ENCODE measurements around the gene CORIN. TPM values are rescaled to one million over a fixed set of nuclear protein-coding genes. Genes with fewer than 3 reads are reported as not detected.

Gene CORIN
- total and polyA plus RNA-seq, 10 of the 15 experiments (the other 5 are each of a cell fraction or from before 2014, with no cell fraction given), result 0.02 to 0.45 (median 0.09) TPM; not detected in 3

GRCh38 chr4:47785153-47785552 lies 52.7 kb downstream of the CORIN start:
- H3K9ac ChIP-seq (ENCODE audit: control insufficient read depth, insufficient read depth, low read length), result no peak overlapping the region
- FAIRE-seq, result no peak
- no peak overlapping the region for H3K4me3 ChIP-seq
- H3K79me2 ChIP-seq (ENCODE audit: control insufficient read depth, insufficient read depth, low read length), result no peaks in the 10 kb centered on the region
- H3K27me3 ChIP-seq (replicated peaks in 1 of 2; ENCODE audit: control insufficient read depth in 2 of 2, insufficient read depth in 2 of 2, low read length in 1 of 2), result no peaks in the 10 kb centered on the region
- 57% methylated on average over 3 of the region's 3 CpGs for WGBS (ENCODE audit: insufficient coverage, insufficient replicate concordance, low lambda C conversion rate, missing lambda C conversion rate)
- RAD21 ChIA-PET (ENCODE audit: unreplicated experiment), result no interaction called here
- no TSS peak for BruUV-seq (replicated peaks)
- no peak overlapping the region for H3K27ac ChIP-seq (ENCODE audit: control insufficient read depth, insufficient read depth)
- in situ Hi-C loops (cut with MboI) (no loop called here), intact Hi-C loops (cut with micrococcal nuclease; ENCODE audit: unreplicated experiment) (no loop called here)
- H3K4me2 ChIP-seq (ENCODE audit: control insufficient read depth, insufficient read depth), result no peak overlapping the region
- H2AFZ ChIP-seq (ENCODE audit: control insufficient read depth, low read depth, low read length), result no peak overlapping the region
- H3K36me3 ChIP-seq (ENCODE audit: control insufficient read depth in 2 of 2, insufficient read depth in 2 of 2, low read length in 1 of 2), result no peaks in the 10 kb centered on the region
- SMC1A ChIA-PET (ENCODE audit: uncharacterized antibody, unreplicated experiment), result interaction anchor here (0.6 to 1.2 kb wide), 2 partner anchors 28 to 87 kb away, joined by 3 read pairs; no protein-coding TSS in a partner anchor
- H3K9me3 ChIP-seq (replicated peaks; ENCODE audit: control insufficient read depth, insufficient read depth, low read length), result no peaks in the 10 kb centered on the region
- CTCF ChIA-PET, result interaction anchor here (0.6 to 0.7 kb wide), 2 partner anchors 70 to 141 kb away, joined by 3 to 4 read pairs; no protein-coding TSS in a partner anchor
- no peak for ATAC-seq
- no peak for TF ChIP-seq MEF2B (IDR thresholded peaks at IDR 0.05; ENCODE audit: partially characterized antibody, poor library complexity, severe bottlenecking)
- TF ChIP-seq MYB (IDR thresholded peaks at IDR 0.05; ENCODE audit: borderline replicate concordance, low read depth, low read length), result no peak
- TF ChIP-seq MTA2 (IDR thresholded peaks at IDR 0.05; ENCODE audit: low read depth), result no peak
- no peak for TF ChIP-seq RUNX3 (IDR thresholded peaks at IDR 0.05; ENCODE audit: low read length)
- no peak for TF ChIP-seq SMAD1 (IDR thresholded peaks at IDR 0.05; ENCODE audit: low read depth, partially characterized antibody)
- no peak for TF ChIP-seq CUX1 (IDR thresholded peaks at IDR 0.05; ENCODE audit: insufficient replicate concordance, low read depth, low read length)
- TF ChIP-seq CBFB (IDR thresholded peaks at IDR 0.05; ENCODE audit: low read depth), result no peak
- no peak for TF ChIP-seq CEBPB (IDR thresholded peaks at IDR 0.05; ENCODE audit: borderline replicate concordance in 1 of 2, low read depth in 2 of 2, low read length in 2 of 2)
- POLR2A ChIA-PET, result no interaction called here
- DNase-seq (ENCODE audit: low read depth, low spot score), result no peak
- H4K20me1 ChIP-seq (ENCODE audit: control insufficient read depth, insufficient read depth), result no peaks in the 10 kb centered on the region
- peaks cover 4% of the 10 kb centered on the region; the same call in 1 of the 2 replicates for H3K4me1 ChIP-seq (ENCODE audit: control insufficient read depth, insufficient read depth, low read length)

Data from GM12878 (cell line).